Stimulated activated CD8-positive, alpha-beta memory T cell treated with anti-CD3 and anti-CD28 coated beads, Interleukin-15, amount 100 ng/mL, for 24 hours (primary cell): ENCODE measurements around the gene PDGFA.

ENCODE experiments used
- DNase-seq: peaks from one replicate; pipeline ENCODE4 v3.0.0-alpha.2; 2020; ENCODE audit warnings: low read depth

Gene PDGFA

DNA sequence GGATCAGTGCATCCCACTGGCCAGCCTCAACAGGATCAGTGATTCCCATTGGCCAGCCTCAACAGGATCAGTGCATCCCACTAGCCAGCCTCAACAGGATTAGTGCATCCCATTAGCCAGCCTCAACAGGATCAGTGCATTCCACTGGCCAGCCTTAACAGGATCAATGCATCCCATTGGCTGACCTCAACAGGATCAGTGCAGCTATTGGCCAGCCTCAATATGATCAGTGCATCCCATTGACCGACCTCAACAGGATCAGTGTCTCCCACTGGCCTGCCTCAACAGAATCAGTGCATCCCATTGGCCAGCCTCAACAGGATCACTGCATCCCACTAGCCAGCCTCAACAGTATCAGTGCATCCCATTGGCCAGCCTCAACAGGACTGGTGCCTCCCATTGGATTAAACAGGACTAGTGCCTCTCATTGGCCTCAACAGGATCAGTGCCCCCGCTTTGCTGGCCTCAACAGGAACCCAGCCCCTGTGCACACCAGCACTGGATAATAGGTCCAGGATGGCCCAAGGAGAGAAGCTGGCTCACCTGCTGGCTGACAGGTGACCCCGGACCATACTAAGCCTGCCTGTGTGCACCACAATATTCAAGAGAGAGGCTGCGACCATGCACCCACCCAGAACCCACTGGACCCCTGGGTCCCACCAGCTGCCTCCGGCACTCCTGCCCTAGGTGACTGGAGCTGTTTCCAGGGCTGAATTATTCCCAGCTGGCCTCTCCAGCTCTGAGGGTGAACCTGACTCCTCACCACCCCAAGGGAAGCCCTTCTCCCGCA, 59.9 kb downstream of the PDGFA start:
- no peak for DNase-seq

DNA sequence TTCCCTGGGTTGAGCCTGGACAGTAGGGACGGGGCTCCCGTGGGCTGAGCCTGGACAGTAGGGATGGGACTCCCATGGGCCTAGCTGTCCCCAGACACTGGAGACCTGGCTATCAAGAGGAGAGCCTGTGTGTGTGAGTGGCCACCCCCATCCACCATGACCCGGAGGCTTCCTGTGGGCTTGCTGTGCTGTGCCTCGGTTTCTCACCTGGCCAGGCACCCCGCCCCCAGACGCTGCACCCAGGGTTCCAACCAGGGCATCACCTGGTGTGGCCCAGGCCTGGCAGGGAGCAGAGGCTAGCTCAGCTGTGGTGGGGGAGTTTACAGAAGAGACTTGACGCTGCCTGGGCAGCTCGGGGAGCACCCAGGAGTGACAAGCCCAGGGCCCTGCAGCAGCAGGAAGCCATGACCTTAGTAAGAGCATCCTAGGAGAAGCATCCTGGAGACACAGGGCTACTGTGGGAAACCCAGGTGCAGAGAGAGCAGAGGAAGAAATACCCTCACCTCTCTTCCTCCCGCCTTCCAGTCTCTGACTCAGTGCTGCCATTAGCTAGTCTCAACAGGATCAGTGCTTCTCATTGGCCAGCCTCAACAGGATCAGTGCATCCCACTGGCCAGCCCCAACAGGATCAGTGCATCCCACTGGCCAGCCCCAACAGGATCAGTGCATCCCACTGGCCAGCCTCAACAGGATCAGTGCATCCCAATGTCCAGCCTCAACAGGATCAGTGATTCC, 61.0 kb downstream of the PDGFA start:
- DNase-seq: no peak

DNA sequence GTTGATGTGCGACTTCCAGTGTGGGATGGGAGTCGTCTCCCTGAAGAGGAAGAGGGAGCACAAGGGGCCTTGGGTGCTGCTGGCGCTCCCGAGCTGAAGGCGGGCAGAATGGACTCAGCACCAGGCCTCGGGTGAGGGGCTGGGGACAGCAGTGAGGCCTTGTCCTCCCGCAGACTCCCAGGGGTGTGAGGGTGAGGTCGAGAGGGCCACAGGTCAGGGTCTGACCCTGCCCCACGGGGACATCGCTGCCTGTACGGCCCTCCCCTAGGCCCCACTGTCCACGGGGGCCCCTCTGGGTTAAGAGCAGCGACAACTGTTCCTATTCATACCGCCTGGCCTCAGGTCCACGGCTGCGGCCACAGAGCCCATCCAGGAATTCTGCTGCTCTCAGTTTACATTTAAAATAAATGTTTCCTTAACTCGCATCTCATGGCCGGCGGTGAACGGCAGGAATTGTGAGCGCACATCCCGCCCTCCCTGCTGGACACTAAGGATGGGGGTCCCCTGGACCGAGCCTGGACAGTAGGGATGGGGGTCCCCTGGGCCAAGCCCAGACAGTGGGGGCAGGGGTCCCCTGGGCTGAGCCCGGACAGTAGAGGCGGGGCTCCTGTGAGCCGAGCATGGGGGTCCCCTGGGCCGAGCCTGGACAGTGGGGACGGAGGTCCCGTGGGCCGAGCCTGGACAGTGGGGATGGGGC, 61.7 kb downstream of the PDGFA start:
- no peak for DNase-seq

GRCh38 chr7:455110-455928, 64.3 kb downstream of the PDGFA start:
- DNase-seq: no peak

DNA sequence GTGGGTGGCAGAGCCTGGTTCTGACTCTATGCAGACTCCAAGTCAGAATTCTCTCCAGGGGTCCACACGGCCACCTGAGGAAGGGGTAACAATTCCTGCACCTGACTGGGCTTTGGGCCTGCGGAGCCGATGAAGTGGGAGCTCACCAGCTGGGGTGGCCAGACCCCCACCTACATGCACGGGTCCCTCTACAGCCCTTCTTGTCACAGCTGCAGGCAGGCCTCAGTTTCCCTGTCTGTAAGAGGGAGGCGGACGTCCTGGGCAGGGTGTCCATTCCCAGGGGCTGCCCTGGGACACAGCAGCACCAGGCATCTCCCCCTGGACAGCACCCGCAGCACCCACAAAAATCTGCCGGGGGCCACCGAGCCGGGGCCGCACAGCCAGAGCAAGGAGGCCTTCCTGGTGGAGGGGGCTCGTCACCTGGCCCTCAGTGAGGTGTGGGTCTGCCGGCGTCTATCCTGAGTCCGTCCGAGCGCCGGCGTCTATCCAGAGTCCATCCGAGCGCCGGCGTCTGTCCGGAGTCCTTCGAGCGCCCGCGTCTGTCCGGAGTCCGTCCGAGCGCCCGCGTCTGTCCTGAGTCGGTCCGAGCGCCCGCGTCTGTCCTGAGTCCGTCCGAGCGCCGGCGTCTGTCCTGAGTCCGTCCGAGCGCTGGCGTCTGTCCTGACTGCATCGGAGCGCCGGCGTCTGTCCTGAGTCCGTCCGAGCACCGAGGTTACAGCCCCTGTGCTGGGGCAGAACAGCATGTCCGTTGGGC, 65.1 kb downstream of the PDGFA start:
- no peak for DNase-seq

GRCh38 chr7:453597-454306, 65.9 kb downstream of the PDGFA start:
- no peak for DNase-seq

DNA sequence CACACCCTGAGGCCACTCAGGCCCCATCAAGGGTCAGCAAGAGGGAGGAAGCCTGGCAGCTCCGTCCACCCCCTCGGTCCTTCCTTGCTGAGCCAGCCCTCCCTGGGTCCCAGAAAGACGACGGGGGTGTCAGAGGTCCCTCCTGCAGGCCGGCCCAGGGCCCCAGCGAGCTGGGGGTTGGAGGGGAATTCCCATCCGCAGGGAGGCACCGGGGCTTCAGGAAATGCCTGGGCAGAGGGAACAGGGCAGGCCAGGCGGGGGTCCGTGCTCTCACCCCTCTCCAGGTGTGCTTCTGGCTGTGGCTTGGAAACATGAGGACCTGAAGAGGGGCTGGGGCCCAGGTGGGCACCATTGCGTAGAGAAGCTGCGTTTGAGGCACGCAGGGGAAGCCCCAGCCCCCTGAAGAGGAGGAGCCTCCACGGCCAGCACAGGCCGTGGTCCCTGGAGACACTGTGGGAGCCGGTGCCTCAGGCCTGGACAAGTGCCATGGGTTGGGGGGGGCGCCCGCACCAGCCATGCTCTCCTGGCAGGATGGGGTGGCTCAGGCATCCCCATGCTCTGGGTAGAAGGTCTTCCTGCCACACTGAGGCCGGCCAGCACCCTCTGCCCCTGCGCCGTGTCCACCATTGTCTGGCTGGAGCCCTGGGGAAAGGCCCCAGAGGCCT, 66.7 kb downstream of the PDGFA start:
- DNase-seq: no peak

DNA sequence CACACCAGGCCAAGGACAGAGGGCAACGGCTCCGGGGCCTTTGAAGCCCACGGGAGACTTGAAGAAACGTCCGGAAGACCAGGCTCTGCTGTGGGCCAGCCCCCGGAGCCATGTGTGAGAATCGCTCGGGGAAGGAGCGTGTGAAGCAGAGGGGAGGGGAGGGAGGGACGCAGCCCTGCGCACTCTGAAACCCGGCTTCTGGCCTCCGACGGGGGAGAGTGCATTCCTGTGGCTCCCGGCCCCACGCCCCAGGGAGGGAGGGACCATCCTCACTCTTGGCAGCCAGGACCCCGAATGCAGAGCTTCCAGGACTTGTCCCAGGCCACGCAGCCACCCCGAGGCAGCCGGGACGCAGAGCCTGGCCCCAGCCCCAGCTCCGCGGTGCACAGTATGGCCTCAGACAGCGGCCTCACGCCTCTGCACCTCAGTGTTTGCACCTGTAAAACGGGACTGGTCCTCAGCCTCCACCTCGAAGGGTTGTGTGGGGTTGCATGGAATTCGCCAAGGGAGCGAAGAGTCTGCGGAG, 67.4 kb downstream of the PDGFA start:
- no peak for DNase-seq

DNA sequence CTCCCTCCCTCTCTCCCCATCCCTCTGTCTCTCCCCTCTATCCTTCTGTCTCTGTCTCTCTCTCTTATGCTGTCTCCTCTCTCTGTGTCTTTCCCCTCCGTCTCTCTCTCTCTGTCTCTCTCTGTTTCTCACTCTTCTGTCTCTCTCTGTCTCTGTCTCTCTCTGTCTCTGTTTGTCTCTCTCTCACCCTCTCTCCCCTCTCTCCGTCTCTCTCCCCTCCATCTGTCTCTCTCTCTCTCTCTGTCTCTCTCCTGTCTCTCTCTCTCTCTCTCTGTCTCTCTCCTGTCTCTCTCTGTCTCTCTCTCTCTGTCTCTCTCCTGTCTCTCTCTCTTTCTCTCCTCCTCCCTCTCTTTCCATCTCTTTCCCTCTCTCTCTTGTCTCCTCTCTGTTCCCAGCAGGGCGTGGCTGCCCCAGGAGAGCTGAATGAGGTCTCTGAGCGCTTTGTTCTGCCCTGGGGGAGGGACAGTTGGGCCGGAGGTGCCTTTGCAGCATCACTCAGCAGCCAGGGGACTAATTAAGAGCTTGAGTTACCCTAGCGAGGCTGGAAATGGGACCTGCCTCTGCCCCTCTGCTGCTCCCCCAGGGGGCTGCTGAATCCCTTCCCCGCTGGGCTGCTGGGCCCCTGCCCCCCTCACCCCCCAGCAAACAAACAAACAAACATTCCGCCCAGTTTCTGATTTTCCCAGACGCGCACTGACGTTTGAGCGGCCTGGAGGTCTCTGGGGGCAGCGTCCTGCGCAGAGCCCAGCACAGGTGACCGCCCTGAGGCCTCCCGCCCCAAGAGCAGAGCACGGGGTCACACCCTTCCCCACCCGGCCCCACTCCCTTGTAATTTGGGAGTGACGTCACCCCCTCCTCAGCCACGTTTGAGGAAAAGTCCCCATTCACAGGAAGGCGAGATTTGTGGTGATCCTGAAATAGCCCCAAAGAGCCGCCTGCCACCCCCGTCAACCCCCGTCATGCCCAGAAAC, 68.1 kb downstream of the PDGFA start:
- no peak for DNase-seq

DNA sequence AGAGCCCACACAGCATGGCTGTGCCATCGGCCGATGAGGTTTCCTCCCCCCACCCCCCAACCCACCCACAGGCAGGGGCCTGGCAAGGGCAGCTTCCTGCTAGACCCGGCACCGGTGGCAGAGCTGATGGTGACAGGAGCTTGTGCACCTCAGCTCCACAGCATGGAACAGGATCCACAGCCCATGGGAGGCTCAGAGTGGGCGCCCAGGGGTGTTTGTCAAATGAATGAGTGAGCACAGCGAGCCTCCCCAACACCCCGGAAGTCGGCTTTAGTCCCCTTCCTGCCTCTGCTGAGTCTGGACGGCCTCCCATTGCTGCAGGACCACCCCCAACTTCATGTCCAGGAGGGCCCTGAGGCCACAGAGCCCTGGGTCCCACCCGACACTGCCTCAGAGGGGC, 68.9 kb downstream of the PDGFA start:
- DNase-seq: no peak

DNA sequence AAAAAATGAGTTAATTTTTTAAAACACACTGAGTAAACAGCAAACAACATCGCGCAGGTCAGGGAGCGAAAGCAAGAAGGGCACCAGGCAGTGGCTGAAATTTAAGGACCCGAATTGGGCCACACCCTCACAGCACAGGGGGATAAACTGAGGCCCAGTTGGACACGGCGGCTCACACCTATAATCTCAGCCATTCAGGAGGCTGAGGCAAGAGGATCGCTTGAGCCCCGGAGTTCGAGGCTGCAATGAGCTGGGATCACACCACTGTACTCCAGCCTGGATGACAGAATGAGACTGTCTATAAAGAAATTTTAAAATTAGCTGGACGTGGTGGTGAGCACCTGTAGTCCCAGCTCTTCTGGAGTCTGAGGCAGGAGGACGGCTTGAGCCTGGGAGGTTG, 69.6 kb downstream of the PDGFA start:
- DNase-seq: no peak

GRCh38 chr7:449324-450019, 70.2 kb downstream of the PDGFA start:
- no peak for DNase-seq

DNA sequence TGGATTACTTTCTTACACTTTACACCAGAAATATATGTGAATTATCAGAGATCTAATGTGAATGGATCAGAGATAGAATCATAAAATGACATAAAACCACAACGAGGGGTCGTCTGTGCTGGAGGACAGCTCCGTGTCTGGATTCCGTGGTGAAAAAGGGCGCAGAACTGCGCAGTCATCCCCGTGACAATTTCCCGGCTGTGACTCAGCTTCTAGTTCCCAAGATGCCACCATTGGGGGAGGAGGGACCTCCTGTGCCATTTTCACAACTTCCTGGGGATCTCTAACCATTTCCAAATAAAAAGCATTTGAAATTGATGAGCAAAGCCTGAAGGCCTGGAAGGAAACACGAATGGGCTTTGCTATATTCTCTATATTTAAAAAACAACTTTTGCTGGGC, 72.1 kb downstream of the PDGFA start:
- DNase-seq: no peak
